SKM-1 (cell line): ENCODE results near the gene TCERG1L.
"Not testable (repeated sequence)": the region's sequence is repeated elsewhere in the genome, so short reads cannot be mapped to it uniquely, and the experiment has no call there.

Experiments used
- DNase-seq: peaks from one replicate; lab custom pipeline; 2025; ENCODE audit not compliant: unreplicated experiment; lab: John Stamatoyannopoulos, UW

Gene TCERG1L

GRCh38 chr10:131173484-131174210 lies 137.9 kb downstream of the TCERG1L start:
- no peak for DNase-seq

- DNase-seq = no peak
These were observed 139.1 kb downstream of the TCERG1L start for GRCh38 chr10:131172433-131172832.

GRCh38 chr10:131169146-131169545 lies 142.4 kb downstream of the TCERG1L start:
- DNase-seq = no peak

- DNase-seq = no peak
These were observed 143.2 kb downstream of the TCERG1L start for GRCh38 chr10:131168238-131168875.

GRCh38 chr10:131167036-131167860 lies 144.3 kb downstream of the TCERG1L start:
- no peak for DNase-seq

- no peak for DNase-seq
These were observed 145.0 kb downstream of the TCERG1L start for GRCh38 chr10:131166486-131166885.

GRCh38 chr10:131165092-131165491 lies 146.4 kb downstream of the TCERG1L start:
- no peak for DNase-seq

GRCh38 chr10:131162866-131163843 lies 148.4 kb downstream of the TCERG1L start:
- no peak for DNase-seq

GRCh38 chr10:131162211-131162610 lies 149.3 kb downstream of the TCERG1L start:
- DNase-seq = no peak

- DNase-seq = no peak
These were observed 150.4 kb downstream of the TCERG1L start for GRCh38 chr10:131161087-131161486.

GRCh38 chr10:131160219-131160875 lies 151.2 kb downstream of the TCERG1L start:
- no peak for DNase-seq

- DNase-seq = no peak
These were observed 151.8 kb downstream of the TCERG1L start for GRCh38 chr10:131159771-131160170.

GRCh38 chr10:131158695-131159094 lies 152.8 kb downstream of the TCERG1L start:
- DNase-seq = no peak

- DNase-seq = no peak
These were observed 153.6 kb downstream of the TCERG1L start for GRCh38 chr10:131157899-131158298.

GRCh38 chr10:131155876-131156230 lies 155.7 kb downstream of the TCERG1L start:
- DNase-seq = no peak

GRCh38 chr10:131155218-131155875 lies 156.2 kb downstream of the TCERG1L start:
- no peak for DNase-seq

- no peak for DNase-seq
These were observed 157.1 kb downstream of the TCERG1L start for GRCh38 chr10:131154306-131155025.

- not testable (repeated sequence) for DNase-seq
These were observed 159.1 kb downstream of the TCERG1L start for GRCh38 chr10:131152456-131152855.

- no peak for DNase-seq
These were observed 161.4 kb downstream of the TCERG1L start for GRCh38 chr10:131150126-131150525.
